RWPE2 (cell line): ENCODE data around the gene XPO6.
A peak's percentile ranks its signal among the peaks of the same experiment; 100 is the strongest.

Source experiments
- ATAC-seq: fragments of 200-7000 bp; cut with Tn5 transposase; 3 replicates; pipeline ENCODE4 v1.9.1; 2021; ENCODE audit warnings: low read depth
- DNase-seq: peaks from one replicate; pipeline ENCODE4 v3.0.0-alpha.2; 2020; ENCODE audit warnings: low spot score
- H3K27ac ChIP-seq: fragments of 450-650 bp; 2 replicates; pipeline ENCODE4 v1.5.1; 2017; ENCODE audit warnings: mild to moderate bottlenecking; ENCODE audit not compliant: poor library complexity, severe bottlenecking
- H3K27me3 ChIP-seq: fragments of 250-450 bp; sonication (Bioruptor Pico); 2 replicates; pipeline ENCODE4 v1.5.1; 2021; ENCODE audit warnings: mild to moderate bottlenecking, moderate library complexity; ENCODE audit not compliant: insufficient read depth, poor library complexity, severe bottlenecking
- H3K36me3 ChIP-seq: fragments of 250-450 bp; sonication (Bioruptor Pico); 2 replicates; pipeline ENCODE4 v1.5.1; 2020; ENCODE audit warnings: low read depth, mild to moderate bottlenecking, moderate library complexity
- H3K4me1 ChIP-seq: fragments of 250-450 bp; sonication (Bioruptor Pico); 2 replicates; pipeline ENCODE4 v1.5.1; 2021; ENCODE audit warnings: mild to moderate bottlenecking, moderate library complexity; ENCODE audit not compliant: insufficient read depth, poor library complexity, severe bottlenecking
- H3K4me3 ChIP-seq: fragments of 250-450 bp; sonication (Bioruptor Pico); 2 replicates; pipeline ENCODE4 v1.5.1; 2021; ENCODE audit warnings: mild to moderate bottlenecking, moderate library complexity; ENCODE audit not compliant: severe bottlenecking
- H3K9me3 ChIP-seq: fragments of 250-450 bp; sonication (Bioruptor Pico); 2 replicates; pipeline ENCODE4 v1.5.1; 2021; ENCODE audit warnings: mild to moderate bottlenecking, moderate library complexity; ENCODE audit not compliant: severe bottlenecking
- TF ChIP-seq, protein P1 (sequence below): fragments of 450-650 bp; IDR thresholded peaks from one replicate; pipeline ENCODE4 v1.5.1; 2017; ENCODE audit warnings: mild to moderate bottlenecking, moderate library complexity; ENCODE audit not compliant: poor library complexity, severe bottlenecking

XPO6 gene

DNA sequence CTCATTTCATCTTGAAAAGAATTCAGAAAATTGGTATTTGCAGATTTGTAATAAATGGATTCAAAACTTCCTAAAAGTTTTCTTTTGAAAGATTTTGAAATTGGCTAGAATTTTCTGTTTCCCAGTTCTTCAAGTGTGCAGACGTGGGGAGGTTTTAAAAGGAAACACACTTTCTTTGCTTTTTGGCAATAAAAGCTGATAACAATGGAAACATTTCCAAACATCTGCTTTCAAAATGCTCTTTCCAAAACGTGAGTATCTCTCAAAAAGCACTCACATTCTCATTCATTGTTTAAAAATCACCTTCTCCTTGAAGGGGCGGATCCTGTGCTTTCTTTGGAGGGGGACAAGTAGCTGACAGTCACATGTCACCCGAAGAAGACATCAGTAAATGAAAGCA, 139.7 kb downstream of the XPO6 start:
- H3K4me1 ChIP-seq = no peaks in the 10 kb centered on the region

DNA sequence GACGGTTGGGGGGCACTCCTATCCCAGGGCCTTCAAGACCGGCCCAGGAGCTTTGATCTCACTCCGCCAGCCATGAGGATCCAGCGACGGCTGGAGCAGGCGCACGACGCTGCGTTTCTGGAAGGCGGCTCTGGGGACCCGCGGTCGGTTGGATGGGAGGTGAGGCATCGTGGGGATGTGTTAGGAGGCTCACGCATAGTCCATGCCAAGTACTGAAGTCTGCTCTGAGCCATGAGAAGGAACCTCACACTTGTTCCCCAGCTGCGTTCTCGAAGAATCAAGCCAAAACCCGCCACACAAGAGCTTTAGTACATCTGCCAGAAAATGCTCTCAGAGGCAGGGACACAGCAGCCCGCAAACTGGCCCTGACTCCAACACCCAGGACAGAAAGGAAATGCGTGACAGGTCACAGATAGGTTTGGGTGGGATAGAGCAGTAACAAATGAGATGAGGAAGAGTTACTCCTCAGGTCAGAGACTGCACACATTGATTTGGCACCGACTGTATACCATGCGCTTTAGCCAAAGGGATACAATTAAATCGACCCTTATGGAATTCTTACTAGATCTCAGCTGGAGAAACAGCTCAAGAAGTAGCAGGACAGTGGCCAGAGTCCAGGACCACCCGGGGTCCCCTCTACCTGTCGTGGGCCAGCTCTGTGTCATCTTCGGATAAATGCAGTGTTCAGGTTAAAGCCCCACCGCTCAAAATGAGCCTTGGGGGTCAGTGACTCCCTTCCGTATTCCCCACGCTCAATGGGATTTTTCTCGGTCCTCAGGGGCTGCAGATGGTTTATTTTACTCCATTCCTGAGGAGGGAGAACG, 141.6 kb downstream of the XPO6 start:
- no peaks in the 10 kb centered on the region for H3K9me3 ChIP-seq
- H3K36me3 ChIP-seq = no peaks in the 10 kb centered on the region
- H3K4me1 ChIP-seq = no peaks in the 10 kb centered on the region
- TF ChIP-seq, protein P1, sequence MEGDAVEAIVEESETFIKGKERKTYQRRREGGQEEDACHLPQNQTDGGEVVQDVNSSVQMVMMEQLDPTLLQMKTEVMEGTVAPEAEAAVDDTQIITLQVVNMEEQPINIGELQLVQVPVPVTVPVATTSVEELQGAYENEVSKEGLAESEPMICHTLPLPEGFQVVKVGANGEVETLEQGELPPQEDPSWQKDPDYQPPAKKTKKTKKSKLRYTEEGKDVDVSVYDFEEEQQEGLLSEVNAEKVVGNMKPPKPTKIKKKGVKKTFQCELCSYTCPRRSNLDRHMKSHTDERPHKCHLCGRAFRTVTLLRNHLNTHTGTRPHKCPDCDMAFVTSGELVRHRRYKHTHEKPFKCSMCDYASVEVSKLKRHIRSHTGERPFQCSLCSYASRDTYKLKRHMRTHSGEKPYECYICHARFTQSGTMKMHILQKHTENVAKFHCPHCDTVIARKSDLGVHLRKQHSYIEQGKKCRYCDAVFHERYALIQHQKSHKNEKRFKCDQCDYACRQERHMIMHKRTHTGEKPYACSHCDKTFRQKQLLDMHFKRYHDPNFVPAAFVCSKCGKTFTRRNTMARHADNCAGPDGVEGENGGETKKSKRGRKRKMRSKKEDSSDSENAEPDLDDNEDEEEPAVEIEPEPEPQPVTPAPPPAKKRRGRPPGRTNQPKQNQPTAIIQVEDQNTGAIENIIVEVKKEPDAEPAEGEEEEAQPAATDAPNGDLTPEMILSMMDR = no peak
- peaks cover 8% of the 10 kb centered on the region for H3K27me3 ChIP-seq
- DNase-seq (no peak), ATAC-seq (no peak)
- H3K4me3 ChIP-seq = no peak overlapping the region
- no peak overlapping the region for H3K27ac ChIP-seq

More for the DNA sequence above, 139.7 kb downstream of the XPO6 start:
- DNase-seq = no peak
- no peaks in the 10 kb centered on the region for H3K9me3 ChIP-seq
- H3K27me3 ChIP-seq = peaks cover 3% of the 10 kb centered on the region
- TF ChIP-seq, protein P1 = no peak
- no peak for ATAC-seq
- H3K36me3 ChIP-seq = no peaks in the 10 kb centered on the region
- H3K4me3 ChIP-seq = no peak overlapping the region
- H3K27ac ChIP-seq = no peak overlapping the region

DNA sequence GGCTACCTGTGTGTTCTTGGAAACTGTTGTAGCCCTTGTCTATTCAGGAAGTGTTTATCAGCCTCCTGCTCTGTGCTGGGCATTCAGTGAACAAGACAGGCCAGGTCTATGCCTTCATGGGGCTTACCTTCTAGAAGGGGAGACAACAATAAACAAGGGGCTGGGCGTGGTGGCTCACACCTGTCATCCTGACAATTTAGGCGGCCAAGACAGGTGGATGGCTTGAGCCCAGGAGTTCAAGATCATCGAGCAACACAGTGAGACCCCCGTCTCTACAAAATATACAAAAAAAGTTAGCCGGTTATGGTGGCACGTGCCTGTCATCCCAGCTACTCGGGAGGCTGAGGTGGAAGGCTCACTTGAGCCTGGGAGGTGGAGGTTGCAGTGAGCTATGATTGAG, 142.8 kb downstream of the XPO6 start:
- no peak overlapping the region for H3K27ac ChIP-seq
- H3K36me3 ChIP-seq = no peaks in the 10 kb centered on the region
- peaks cover 20% of the 10 kb centered on the region for H3K27me3 ChIP-seq
- H3K9me3 ChIP-seq = no peaks in the 10 kb centered on the region
- TF ChIP-seq, protein P1 = no peak
- ATAC-seq (no peak), DNase-seq (no peak)
- no peaks in the 10 kb centered on the region for H3K4me1 ChIP-seq
- H3K4me3 ChIP-seq = no peak overlapping the region

DNA sequence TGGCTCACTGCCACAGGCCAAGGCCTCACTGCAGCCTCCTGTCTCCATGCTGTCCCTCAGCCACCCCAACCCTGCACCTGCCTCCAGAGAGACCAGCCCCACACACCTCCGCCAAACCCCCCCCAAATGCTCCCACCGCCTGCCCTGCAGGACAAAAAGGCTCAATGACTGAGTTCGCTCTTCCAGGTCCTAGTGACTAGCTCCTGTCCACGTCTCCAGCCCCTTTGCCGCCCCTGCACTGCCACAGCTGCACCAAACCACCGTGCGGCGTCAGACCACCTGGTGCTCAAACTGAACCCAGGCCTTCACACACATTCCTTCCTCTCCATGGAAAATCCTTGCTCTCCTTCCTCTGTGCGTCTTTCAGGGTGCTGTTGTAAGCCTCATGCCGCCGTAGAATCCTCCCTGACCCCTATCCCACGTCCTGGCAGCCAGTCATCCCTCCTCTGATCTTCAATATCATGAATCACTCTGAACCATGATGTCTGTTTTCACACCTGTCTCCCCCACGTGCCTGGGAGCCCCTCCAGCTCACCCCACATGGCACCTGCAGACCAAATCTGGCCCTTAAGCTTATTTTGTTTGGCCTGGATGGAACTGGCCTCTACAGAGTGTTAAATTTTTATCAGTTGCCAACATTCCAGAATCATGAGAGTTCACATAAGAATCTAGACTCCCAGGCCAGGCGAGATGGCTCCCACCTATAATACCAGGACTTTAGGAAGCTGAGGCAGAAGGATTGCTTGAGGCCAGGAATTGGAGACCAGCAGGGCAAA, 144.0 kb downstream of the XPO6 start:
- no peaks in the 10 kb centered on the region for H3K36me3 ChIP-seq
- no peak overlapping the region for H3K27ac ChIP-seq
- ATAC-seq (peak; percentile 31; the same call in 1 of the 3 replicates), DNase-seq (no peak)
- peaks cover 25% of the 10 kb centered on the region for H3K27me3 ChIP-seq
- H3K4me1 ChIP-seq = no peaks in the 10 kb centered on the region
- H3K4me3 ChIP-seq = no peak overlapping the region
- H3K9me3 ChIP-seq = no peaks in the 10 kb centered on the region
- TF ChIP-seq, protein P1 = no peak
